ENCODE data around the gene SIL1.

- TF ChIP-seq, protein P1, sequence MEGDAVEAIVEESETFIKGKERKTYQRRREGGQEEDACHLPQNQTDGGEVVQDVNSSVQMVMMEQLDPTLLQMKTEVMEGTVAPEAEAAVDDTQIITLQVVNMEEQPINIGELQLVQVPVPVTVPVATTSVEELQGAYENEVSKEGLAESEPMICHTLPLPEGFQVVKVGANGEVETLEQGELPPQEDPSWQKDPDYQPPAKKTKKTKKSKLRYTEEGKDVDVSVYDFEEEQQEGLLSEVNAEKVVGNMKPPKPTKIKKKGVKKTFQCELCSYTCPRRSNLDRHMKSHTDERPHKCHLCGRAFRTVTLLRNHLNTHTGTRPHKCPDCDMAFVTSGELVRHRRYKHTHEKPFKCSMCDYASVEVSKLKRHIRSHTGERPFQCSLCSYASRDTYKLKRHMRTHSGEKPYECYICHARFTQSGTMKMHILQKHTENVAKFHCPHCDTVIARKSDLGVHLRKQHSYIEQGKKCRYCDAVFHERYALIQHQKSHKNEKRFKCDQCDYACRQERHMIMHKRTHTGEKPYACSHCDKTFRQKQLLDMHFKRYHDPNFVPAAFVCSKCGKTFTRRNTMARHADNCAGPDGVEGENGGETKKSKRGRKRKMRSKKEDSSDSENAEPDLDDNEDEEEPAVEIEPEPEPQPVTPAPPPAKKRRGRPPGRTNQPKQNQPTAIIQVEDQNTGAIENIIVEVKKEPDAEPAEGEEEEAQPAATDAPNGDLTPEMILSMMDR (IDR thresholded peaks at IDR 0.05), result no peak
- no peak for TF ChIP-seq EP300 (IDR thresholded peaks at IDR 0.05)
- no peak for TF ChIP-seq POLR2AphosphoS5 (IDR thresholded peaks at IDR 0.05)
These were observed 230.2 kb downstream of the SIL1 start for GRCh38 chr5:138967791-138968448.

All from esophagus muscularis mucosa (tissue), 4 donors.